Liver (tissue), 3 donors: Measurements from ENCODE around the gene WWP2.

ENCODE experiments used
- EGR1 ChIP-seq, 2 donors: IDR thresholded peaks; 2 replicates each; pipeline ENCODE4 v1.6.1; 2016 to 2018; ENCODE audit warnings: antibody characterized with exemption in 2 of 2, low read depth in 2 of 2
- GABPA ChIP-seq, 2 donors: IDR thresholded peaks in 1 of 2; conservative IDR thresholded peaks in 1 of 2; 2 replicates each; pipeline ENCODE4 v1.6.1; 2016; ENCODE audit warnings: antibody characterized with exemption in 2 of 2, mild to moderate bottlenecking in 1 of 2, moderate library complexity in 1 of 2
- SP1 ChIP-seq: IDR thresholded peaks from 2 replicates; pipeline ENCODE4 v1.6.1; 2018; ENCODE audit warnings: antibody characterized with exemption, mild to moderate bottlenecking
- TF ChIP-seq, protein P1 (sequence below): fragments of 150-350 bp; IDR thresholded peaks from 2 replicates; pipeline ENCODE4 v1.5.1; 2017; ENCODE audit warnings: improper control_type of control experiment, low read depth, low read length; ENCODE audit not compliant: missing input control
- donor health status: healthy.
- donor health status: healthy.

DNA sequence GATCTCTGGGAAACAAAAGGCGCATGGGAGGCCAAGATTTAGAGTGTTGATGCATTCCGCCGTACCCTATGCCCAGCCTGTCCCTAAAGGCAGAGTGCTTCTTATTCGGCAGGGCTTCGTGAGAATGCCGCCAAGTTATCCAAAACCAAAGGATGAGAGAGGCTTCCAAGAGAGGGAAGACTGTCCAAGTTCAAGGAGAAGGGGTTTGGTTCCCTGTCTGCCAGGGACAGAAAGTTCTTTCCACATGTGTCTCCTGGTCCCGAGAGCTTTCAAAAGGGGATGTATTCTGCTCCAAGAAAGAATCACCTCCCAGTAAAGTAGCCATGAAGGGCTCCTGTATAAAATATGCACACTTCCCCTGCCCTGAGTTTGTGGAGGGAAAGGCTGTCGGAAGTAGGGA, 146.9 kb downstream of the WWP2 start:
- TF ChIP-seq, protein P1, sequence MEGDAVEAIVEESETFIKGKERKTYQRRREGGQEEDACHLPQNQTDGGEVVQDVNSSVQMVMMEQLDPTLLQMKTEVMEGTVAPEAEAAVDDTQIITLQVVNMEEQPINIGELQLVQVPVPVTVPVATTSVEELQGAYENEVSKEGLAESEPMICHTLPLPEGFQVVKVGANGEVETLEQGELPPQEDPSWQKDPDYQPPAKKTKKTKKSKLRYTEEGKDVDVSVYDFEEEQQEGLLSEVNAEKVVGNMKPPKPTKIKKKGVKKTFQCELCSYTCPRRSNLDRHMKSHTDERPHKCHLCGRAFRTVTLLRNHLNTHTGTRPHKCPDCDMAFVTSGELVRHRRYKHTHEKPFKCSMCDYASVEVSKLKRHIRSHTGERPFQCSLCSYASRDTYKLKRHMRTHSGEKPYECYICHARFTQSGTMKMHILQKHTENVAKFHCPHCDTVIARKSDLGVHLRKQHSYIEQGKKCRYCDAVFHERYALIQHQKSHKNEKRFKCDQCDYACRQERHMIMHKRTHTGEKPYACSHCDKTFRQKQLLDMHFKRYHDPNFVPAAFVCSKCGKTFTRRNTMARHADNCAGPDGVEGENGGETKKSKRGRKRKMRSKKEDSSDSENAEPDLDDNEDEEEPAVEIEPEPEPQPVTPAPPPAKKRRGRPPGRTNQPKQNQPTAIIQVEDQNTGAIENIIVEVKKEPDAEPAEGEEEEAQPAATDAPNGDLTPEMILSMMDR: no peak
- no peak for TF ChIP-seq SP1
- TF ChIP-seq GABPA (IDR thresholded peaks at IDR 0.05 in 1 of 2, conservative IDR thresholded peaks at IDR 0.05 in 1 of 2): no peak
- no peak for TF ChIP-seq EGR1 (IDR thresholded peaks at IDR 0.05; ENCODE audit: low read depth in 2 of 2)
